HepG2 (cell line): ENCODE measurements around the gene SOCS1. TPM values are rescaled to one million over a fixed set of nuclear protein-coding genes. Genes with fewer than 3 reads are reported as not detected.

Experiments used
- ATAC-seq: fragments of 200-7000 bp; cut with Tn5 transposase; 3 replicates; pipeline ENCODE4 v1.9.1; 2020; ENCODE audit warnings: mild to moderate bottlenecking, moderate library complexity
- BruUV-seq: library from RNA; stranded (reverse); fragments of 400-500 nt; replicated peaks from 2 replicates; lab custom pipeline; 2021; lab: Mats Ljungman, UMichigan
- CTCF ChIA-PET: fragments of 300-600 bp; formaldehyde crosslinking; extraction: SDS; loops from one replicate; lab custom pipeline; 2021; ENCODE audit warnings: low total read pairs, inconsistent platforms, low intra/inter-chr PET ratio; lab: Yijun Ruan, JAX
- POLR2A ChIA-PET: fragments of 350-600 bp; sonication (Branson Sonifier 250); formaldehyde crosslinking; loops from one replicate; lab custom pipeline; 2020; ENCODE audit warnings: antibody characterized with exemption, inconsistent platforms; lab: Yijun Ruan, JAX
- DNase-seq: peaks from one replicate; pipeline ENCODE4 v3.0.0-alpha.2; 2015; ENCODE audit warnings: low spot score
- FAIRE-seq: peaks from 3 replicates; lab custom pipeline; 2011; peaks lifted over from hg19 to GRCh38; lab: Jason Lieb, UNC
- H2AFZ ChIP-seq: one replicate; pipeline ENCODE4 v1.6.1; 2011; ENCODE audit warnings: low read length, inconsistent platforms
- H3K27ac ChIP-seq: fragments of 300-600 bp; 3 replicates; pipeline ENCODE4 v1.8.0; 2011; ENCODE audit warnings: mixed run types, mild to moderate bottlenecking, mixed read lengths, low read length, inconsistent platforms; ENCODE audit not compliant: insufficient read depth; ENCODE audit errors: extremely low read length
- H3K27me3 ChIP-seq, 2 experiments: fragments of 200-600 bp in 1 of 2; 2 replicates in 1 of 2; 3 replicates in 1 of 2; pipeline versions ENCODE4 v1.6.0 to v1.8.0; 2011; ENCODE audit warnings: low read length in 2 of 2, mild to moderate bottlenecking in 2 of 2, moderate library complexity in 2 of 2, inconsistent platforms in 1 of 2; ENCODE audit not compliant: insufficient read depth in 2 of 2, control insufficient read depth in 1 of 2
- H3K36me3 ChIP-seq, 2 experiments: fragments of 200-600 bp in 1 of 2; replicated peaks in 1 of 2; 2 replicates in 1 of 2; 3 replicates in 1 of 2; pipeline versions ENCODE4 v1.5.1 to v1.8.0; 2011; ENCODE audit warnings: low read length in 2 of 2, inconsistent platforms in 1 of 2; ENCODE audit not compliant: insufficient read depth in 2 of 2, control insufficient read depth in 1 of 2
- H3K4me1 ChIP-seq: 2 replicates; pipeline ENCODE4 v1.5.1; 2012; ENCODE audit warnings: low read length, inconsistent platforms; ENCODE audit not compliant: insufficient read depth
- H3K4me2 ChIP-seq: 2 replicates; pipeline ENCODE4 v1.6.0; 2011; ENCODE audit warnings: low read depth, low read length, inconsistent platforms
- H3K4me3 ChIP-seq, 3 experiments: fragments of 200-600 bp in 1 of 3; sonication (generic), shearing (Covaris generic) in 1 of 3; replicated peaks in 1 of 3; 2 replicates each; pipeline ENCODE4 v1.5.1; 2011 to 2016; ENCODE audit warnings: low read length in 3 of 3, inconsistent platforms in 2 of 3, low read depth in 2 of 3, mild to moderate bottlenecking in 2 of 3, control low read depth in 1 of 3, mixed read lengths in 1 of 3; ENCODE audit not compliant: insufficient read depth in 1 of 3
- H3K79me2 ChIP-seq: one replicate; pipeline ENCODE4 v1.6.1; 2011; ENCODE audit warnings: low read length, inconsistent platforms; ENCODE audit not compliant: insufficient read depth
- H3K9ac ChIP-seq: 2 replicates; pipeline ENCODE4 v1.6.0; 2011; ENCODE audit warnings: mild to moderate bottlenecking, low read depth, low read length, inconsistent platforms; ENCODE audit not compliant: insufficient read depth
- H3K9me3 ChIP-seq: 2 replicates; pipeline ENCODE4 v1.5.1; 2012; ENCODE audit warnings: mild to moderate bottlenecking, low read length
- H4K20me1 ChIP-seq: 2 replicates; pipeline ENCODE4 v1.6.0; 2011; ENCODE audit warnings: inconsistent platforms, mild to moderate bottlenecking, low read length, moderate library complexity; ENCODE audit not compliant: insufficient read depth
- AGO1 ChIP-seq: fragments of 200-400 bp; formaldehyde crosslinking; IDR thresholded peaks from 2 replicates; pipeline ENCODE4 v1.6.1; 2017; ENCODE audit warnings: mild to moderate bottlenecking, low read depth, low read length, moderate library complexity; ENCODE audit not compliant: poor library complexity, severe bottlenecking
- CHD2 ChIP-seq: IDR thresholded peaks from 2 replicates; pipeline ENCODE4 v1.6.1; 2011; ENCODE audit warnings: low read depth, low read length, improper control_type of control experiment
- PITX1 ChIP-seq: sonication (generic); formaldehyde crosslinking; IDR thresholded peaks from 2 replicates; pipeline ENCODE4 v1.5.1; 2020; ENCODE audit warnings: mild to moderate bottlenecking, missing genetic modification reagents
- SRSF9 ChIP-seq: fragments of 200-400 bp; formaldehyde crosslinking; IDR thresholded peaks from 2 replicates; pipeline ENCODE4 v1.6.1; 2018; ENCODE audit warnings: borderline replicate concordance, mild to moderate bottlenecking, low read depth, low read length; ENCODE audit not compliant: insufficient read depth, poor library complexity, severe bottlenecking
- U2AF2 ChIP-seq: fragments of 200-400 bp; formaldehyde crosslinking; IDR thresholded peaks from 2 replicates; pipeline ENCODE4 v1.6.1; 2017; ENCODE audit warnings: low read depth, mild to moderate bottlenecking, low read length
- ZBTB33 ChIP-seq: sonication (generic); formaldehyde crosslinking; IDR thresholded peaks from 2 replicates; pipeline ENCODE4 v1.4.0; 2020; ENCODE audit warnings: missing genetic modification reagents
- ZNF205 ChIP-seq: IDR thresholded peaks from 2 replicates; pipeline ENCODE4 v1.6.1; 2018; ENCODE audit warnings: missing biosample characterization, missing genetic modification reagents
- ZNF232 ChIP-seq: sonication (generic); formaldehyde crosslinking; IDR thresholded peaks from 2 replicates; pipeline ENCODE4 v1.4.0; 2020; ENCODE audit warnings: missing genetic modification reagents, borderline replicate concordance
- WGBS: methylation state at CpG from one replicate; pipeline ENCODE4 v1.1.6; 2017; ENCODE audit warnings: low lambda C conversion rate; 5-methylcytosine and 5-hydroxymethylcytosine counted together
- in situ Hi-C: cut with HindIII; loops from 2 replicates; pipeline ENCODE4 v1.10.0; 2017; ENCODE audit warnings: low pct_unique_long_range_greater_than_20kb; ENCODE audit not compliant: extremely low pct_ligation_motif_present
- intact Hi-C: fragments of 100-400 bp; cut with micrococcal nuclease; formaldehyde crosslinking; loops from one replicate; pipeline ENCODE4 v1.10.0; 2022; ENCODE audit not compliant: unreplicated experiment
- polyA plus RNA-seq, 8 experiments: library from polyadenylated mRNA; depleted of rRNA in 3 of 8; stranded (reverse) in 7 of 8; unstranded in 1 of 8; fragments of >200 nt; fragmentation: Illumina TruSeq in 4 of 8; extraction: Trizol in 4 of 8; gene quantifications; 2 replicates each; pipeline versions ENCODE4 v1.2.1 to v1.2.3, GENCODE V29; 2011 to 2016; ENCODE audit warnings: low read depth in 4 of 8, missing spikeins in 1 of 8, mixed read lengths in 1 of 8; ENCODE audit not compliant: insufficient read depth in 1 of 8
- total RNA-seq, 5 experiments: library from RNA; depleted of rRNA; stranded (reverse); fragments of >200 nt; fragmentation: Illumina TruSeq; extraction: Trizol; gene quantifications; 2 replicates each; pipeline ENCODE4 v1.2.3, GENCODE V29; 2016; ENCODE audit warnings: low read depth in 1 of 5
- TF ChIP-seq, protein P1 (sequence below): fragments of 450-650 bp; IDR thresholded peaks from 2 replicates; pipeline ENCODE4 v1.6.1; 2017
- TF ChIP-seq, protein P2 (sequence below): sonication (generic); formaldehyde crosslinking; IDR thresholded peaks from 2 replicates; pipeline ENCODE4 v1.4.0; 2020; ENCODE audit warnings: missing genetic modification reagents, borderline replicate concordance

Gene SOCS1
- total and polyA plus RNA-seq, 2 of the 13 experiments (the other 11 are each of a cell fraction or from before 2014, with no cell fraction given) = 5.3 to 6.3 TPM

DNA sequence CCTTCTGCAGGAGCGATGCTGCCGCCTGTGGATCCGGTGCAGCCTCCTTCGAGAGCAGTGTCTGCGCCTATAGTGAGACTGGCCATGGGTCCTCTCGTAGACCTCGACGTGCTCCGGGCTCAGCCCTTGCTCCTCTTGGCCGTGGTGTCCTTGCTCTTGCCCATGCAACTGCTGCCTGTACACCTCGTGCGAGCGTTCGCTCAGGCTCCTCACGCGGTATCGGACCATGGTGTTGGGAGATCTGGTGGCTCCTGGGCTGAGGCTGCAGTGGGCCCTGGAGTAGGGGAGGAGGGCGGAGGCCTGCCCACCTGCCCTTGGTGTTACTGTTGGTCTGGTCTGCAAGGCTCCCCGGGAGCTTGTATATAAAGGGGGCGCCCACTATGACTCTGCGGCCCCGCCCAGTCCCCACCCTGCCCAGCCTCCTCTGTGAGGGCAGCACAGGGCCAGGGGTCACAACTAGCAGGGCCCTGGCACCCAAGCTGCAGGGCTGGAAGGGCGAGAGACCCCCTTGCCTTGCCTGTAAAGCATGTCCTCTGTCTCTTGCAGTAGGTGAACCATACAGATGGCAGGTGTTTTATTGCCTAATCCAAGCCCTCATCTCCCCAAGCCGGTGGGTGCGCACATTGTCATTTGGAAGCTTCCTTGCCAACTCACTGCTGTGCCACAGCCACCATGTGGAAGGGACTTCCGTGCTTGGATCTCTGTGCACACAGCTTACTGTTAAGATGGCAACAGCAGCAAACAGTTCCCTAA is 20.3 kb upstream of the SOCS1 start, which contains the start of gene PRM2:
Gene PRM2 (minus strand): TSS at position 338 of the 753 bp plus-strand sequence. CDS start 110 bp downstream, at position 228.
- CTCF ChIA-PET = no interaction called here
- Histone ChIP-seq H3K27ac (peak within 1 kb of the TSS; percentile 97), H2AFZ (no peak within 1 kb of the TSS), H3K9ac (no peak within 1 kb of the TSS; the same call in 1 of the 2 replicates), H3K4me1 (peaks cover 98% of the 10 kb centered on the region), H3K36me3 (no peaks in the 10 kb centered on the region), H3K4me2 (no peak within 1 kb of the TSS), H4K20me1 (no peaks in the 10 kb centered on the region), H3K9me3 (no peaks in the 10 kb centered on the region), H3K4me3 (no peak within 1 kb of the TSS), H3K27me3 (no peaks in the 10 kb centered on the region), H3K79me2 (no peaks in the 10 kb centered on the region)
- intact Hi-C loops = no loop called here
- WGBS = 98% methylated on average over 26 of the region's 26 CpGs
- no peak for ATAC-seq
- in situ Hi-C loops = no loop called here
- no TSS peak for BruUV-seq
- no peak for DNase-seq
- FAIRE-seq = no peak
- POLR2A ChIA-PET = interaction anchor here (0.8 to 14.0 kb wide), 6 partner anchors 19 to 137 kb away, joined by 3 to 351 read pairs (median 4); partner anchors contain the start of gene SOCS1
- TF ChIP-seq SRSF9 (no peak), ZBTB33 (CRISPR knock-in tag) (0 out of 2 replicates have a peak, but pooled peaks have one; percentile 22), CHD2 (no peak), U2AF2 (no peak), PITX1 (CRISPR knock-in tag) (0 out of 2 replicates have a peak, but pooled peaks have one; percentile 39), AGO1 (peak; percentile 37), ZNF205 (CRISPR knock-in tag) (no peak), ZNF232 (no peak)
- TF ChIP-seq, protein P1, sequence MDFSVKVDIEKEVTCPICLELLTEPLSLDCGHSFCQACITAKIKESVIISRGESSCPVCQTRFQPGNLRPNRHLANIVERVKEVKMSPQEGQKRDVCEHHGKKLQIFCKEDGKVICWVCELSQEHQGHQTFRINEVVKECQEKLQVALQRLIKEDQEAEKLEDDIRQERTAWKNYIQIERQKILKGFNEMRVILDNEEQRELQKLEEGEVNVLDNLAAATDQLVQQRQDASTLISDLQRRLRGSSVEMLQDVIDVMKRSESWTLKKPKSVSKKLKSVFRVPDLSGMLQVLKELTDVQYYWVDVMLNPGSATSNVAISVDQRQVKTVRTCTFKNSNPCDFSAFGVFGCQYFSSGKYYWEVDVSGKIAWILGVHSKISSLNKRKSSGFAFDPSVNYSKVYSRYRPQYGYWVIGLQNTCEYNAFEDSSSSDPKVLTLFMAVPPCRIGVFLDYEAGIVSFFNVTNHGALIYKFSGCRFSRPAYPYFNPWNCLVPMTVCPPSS = no peak
- TF ChIP-seq, protein P2, sequence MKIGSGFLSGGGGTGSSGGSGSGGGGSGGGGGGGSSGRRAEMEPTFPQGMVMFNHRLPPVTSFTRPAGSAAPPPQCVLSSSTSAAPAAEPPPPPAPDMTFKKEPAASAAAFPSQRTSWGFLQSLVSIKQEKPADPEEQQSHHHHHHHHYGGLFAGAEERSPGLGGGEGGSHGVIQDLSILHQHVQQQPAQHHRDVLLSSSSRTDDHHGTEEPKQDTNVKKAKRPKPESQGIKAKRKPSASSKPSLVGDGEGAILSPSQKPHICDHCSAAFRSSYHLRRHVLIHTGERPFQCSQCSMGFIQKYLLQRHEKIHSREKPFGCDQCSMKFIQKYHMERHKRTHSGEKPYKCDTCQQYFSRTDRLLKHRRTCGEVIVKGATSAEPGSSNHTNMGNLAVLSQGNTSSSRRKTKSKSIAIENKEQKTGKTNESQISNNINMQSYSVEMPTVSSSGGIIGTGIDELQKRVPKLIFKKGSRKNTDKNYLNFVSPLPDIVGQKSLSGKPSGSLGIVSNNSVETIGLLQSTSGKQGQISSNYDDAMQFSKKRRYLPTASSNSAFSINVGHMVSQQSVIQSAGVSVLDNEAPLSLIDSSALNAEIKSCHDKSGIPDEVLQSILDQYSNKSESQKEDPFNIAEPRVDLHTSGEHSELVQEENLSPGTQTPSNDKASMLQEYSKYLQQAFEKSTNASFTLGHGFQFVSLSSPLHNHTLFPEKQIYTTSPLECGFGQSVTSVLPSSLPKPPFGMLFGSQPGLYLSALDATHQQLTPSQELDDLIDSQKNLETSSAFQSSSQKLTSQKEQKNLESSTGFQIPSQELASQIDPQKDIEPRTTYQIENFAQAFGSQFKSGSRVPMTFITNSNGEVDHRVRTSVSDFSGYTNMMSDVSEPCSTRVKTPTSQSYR (CRISPR knock-in tag) = no peak
